Astrocyte (in vitro differentiated cells and primary cell): ENCODE results near the gene PKNOX1.
"Not testable (repeated sequence)": the region's sequence is repeated elsewhere in the genome, so short reads cannot be mapped to it uniquely, and the experiment has no call there.

Experiments used
- CTCF ChIP-seq: IDR thresholded peaks from 2 replicates; pipeline ENCODE4 v1.5.1; 2011; ENCODE audit warnings: low read depth, mild to moderate bottlenecking, inconsistent platforms, low read length, moderate library complexity; ENCODE audit not compliant: insufficient read depth
- EZH2 ChIP-seq: IDR thresholded peaks from 2 replicates; pipeline ENCODE4 v1.6.1; 2012; ENCODE audit warnings: mild to moderate bottlenecking, low read length, inconsistent platforms; ENCODE audit not compliant: insufficient read depth

- TF ChIP-seq CTCF, EZH2: not testable (repeated sequence)
These were observed 31.9 kb downstream of the PKNOX1 start for GRCh38 chr21:43006051-43006873.
